HEK293T (cell line): Measurements from ENCODE around the gene TBCEL.

Source experiments
- BHLHE40 ChIP-seq: fragments of 450-650 bp; IDR thresholded peaks from 2 replicates; pipeline ENCODE4 v1.6.1; 2016; ENCODE audit warnings: mild to moderate bottlenecking, moderate library complexity, borderline replicate concordance
- CTBP1 ChIP-seq: fragments of 450-650 bp; IDR thresholded peaks from 2 replicates; pipeline ENCODE4 v1.6.1; 2016; ENCODE audit warnings: borderline replicate concordance
- ELF4 ChIP-seq: fragments of 450-650 bp; IDR thresholded peaks from 2 replicates; pipeline ENCODE4 v1.6.1; 2017; ENCODE audit warnings: antibody characterized with exemption
- FOXA1 ChIP-seq: fragments of 450-650 bp; IDR thresholded peaks from 2 replicates; pipeline ENCODE4 v1.6.1; 2016; ENCODE audit warnings: mild to moderate bottlenecking
- NFRKB ChIP-seq: fragments of 450-650 bp; IDR thresholded peaks from 2 replicates; pipeline ENCODE4 v1.6.1; 2016; ENCODE audit warnings: mild to moderate bottlenecking, moderate library complexity
- TARDBP ChIP-seq: fragments of 450-650 bp; IDR thresholded peaks from 2 replicates; pipeline ENCODE4 v1.6.1; 2016
- ZNF384 ChIP-seq: fragments of 450-650 bp; IDR thresholded peaks from 2 replicates; pipeline ENCODE4 v1.6.1; 2016

DNA sequence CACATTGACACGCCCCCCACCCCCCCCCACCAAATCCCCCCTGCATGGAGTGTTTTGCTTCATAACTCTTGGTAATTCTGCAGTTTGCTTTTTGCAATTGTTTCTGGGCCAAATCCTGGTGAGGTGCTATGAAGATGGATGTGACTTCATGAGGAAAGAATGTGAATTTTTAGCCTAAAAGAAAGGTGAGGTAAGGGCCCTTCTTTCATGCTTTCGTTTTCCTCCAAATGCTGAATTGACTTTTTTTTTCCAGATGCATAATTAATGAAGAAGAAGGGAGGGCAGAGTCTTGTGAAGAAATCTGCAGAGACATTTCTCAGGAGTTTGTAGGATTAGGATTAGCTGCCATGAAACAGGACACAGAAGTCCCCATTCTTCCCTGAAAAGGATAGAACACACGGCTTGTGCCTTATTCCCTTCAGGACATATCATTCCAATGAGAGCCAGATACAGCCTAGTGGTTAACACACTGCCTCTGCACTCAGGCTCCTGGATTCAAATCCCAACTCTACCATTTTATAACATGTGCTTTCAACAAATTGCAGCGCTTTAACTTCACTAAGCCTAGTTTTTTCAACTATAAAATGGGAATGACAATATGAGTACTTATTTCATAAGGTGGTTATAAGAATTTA, 19.6 kb upstream of the TBCEL start:
- no peak for TF ChIP-seq TARDBP
- no peak for TF ChIP-seq BHLHE40
- TF ChIP-seq FOXA1 = no peak
- TF ChIP-seq NFRKB = no peak
- no peak for TF ChIP-seq ELF4
- TF ChIP-seq ZNF384 = no peak
- no peak for TF ChIP-seq CTBP1
